ENCODE data around the gene ELAPOR1.

ELAPOR1 gene

GRCh38 chr1:109113590-109114341, at the start of gene ELAPOR1:
Gene ELAPOR1, plus strand, starts transcription at chr1:109114115. Its CDS starts 69 bp downstream, at chr1:109114184.
- Histone ChIP-seq H2AFZ (ENCODE audit: low read length) (peak within 1 kb of the TSS; percentile 22; the same call in 1 of the 2 replicates), H3K9ac (ENCODE audit: low read length) (peak within 1 kb of the TSS; percentile 72), H3K4me1 (ENCODE audit: insufficient read depth, low read length, severe bottlenecking) (peaks cover 61% of the 10 kb centered on the region)

GRCh38 chr1:109065137-109065536, 48.8 kb upstream of the ELAPOR1 start:
- Histone ChIP-seq H3K27me3 (ENCODE audit: insufficient read depth, low read length) (no peaks in the 10 kb centered on the region), H3K9me2 (ENCODE audit: low read depth, low read length) (no peaks in the 10 kb centered on the region), H3K9ac (ENCODE audit: low read length) (no peak overlapping the region), H3K4me2 (ENCODE audit: low read length) (no peak overlapping the region), H3K4me1 (ENCODE audit: insufficient read depth, low read length, severe bottlenecking) (no peaks in the 10 kb centered on the region), H3K79me2 (ENCODE audit: insufficient read depth, low read length) (no peaks in the 10 kb centered on the region), H3K4me3 (ENCODE audit: low read depth, low read length, poor library complexity, severe bottlenecking) (no peak overlapping the region), H3K27ac (ENCODE audit: low read depth, low read length, poor library complexity, severe bottlenecking) (no peak overlapping the region), H4K20me1 (ENCODE audit: insufficient read depth, low read length) (no peaks in the 10 kb centered on the region), H3K36me3 (ENCODE audit: insufficient read depth, low read length) (peaks cover 43% of the 10 kb centered on the region), H3F3A (ENCODE audit: insufficient read depth, low read length) (no peaks in the 10 kb centered on the region), H3K9me3 (ENCODE audit: low read length) (no peaks in the 10 kb centered on the region), H2AFZ (ENCODE audit: low read length) (no peak overlapping the region)
- no peak for TF ChIP-seq CTCF (IDR thresholded peaks at IDR 0.05; ENCODE audit: low read length)
- no peak for TF ChIP-seq EZH2 (IDR thresholded peaks at IDR 0.05; ENCODE audit: borderline replicate concordance, low read length)

More at GRCh38 chr1:109113590-109114341, at the start of gene ELAPOR1:
- Histone ChIP-seq H3K9me3 (ENCODE audit: low read length) (no peaks in the 10 kb centered on the region), H3K9me2 (ENCODE audit: low read depth, low read length) (no peaks in the 10 kb centered on the region), H3K27me3 (ENCODE audit: insufficient read depth, low read length) (no peaks in the 10 kb centered on the region), H3F3A (ENCODE audit: insufficient read depth, low read length) (no peaks in the 10 kb centered on the region), H3K4me3 (ENCODE audit: low read depth, low read length, poor library complexity, severe bottlenecking) (peak within 1 kb of the TSS; percentile 79), H3K79me2 (ENCODE audit: insufficient read depth, low read length) (peaks cover 11% of the 10 kb centered on the region; the same call in 1 of the 2 replicates), H4K20me1 (ENCODE audit: insufficient read depth, low read length) (no peaks in the 10 kb centered on the region), H3K36me3 (ENCODE audit: insufficient read depth, low read length) (no peaks in the 10 kb centered on the region), H3K27ac (ENCODE audit: low read depth, low read length, poor library complexity, severe bottlenecking) (peak within 1 kb of the TSS; percentile 53), H3K4me2 (ENCODE audit: low read length) (peak within 1 kb of the TSS; percentile 84)
- TF ChIP-seq CTCF (IDR thresholded peaks at IDR 0.05; ENCODE audit: low read length) (no peak), EZH2 (IDR thresholded peaks at IDR 0.05; ENCODE audit: borderline replicate concordance, low read length) (no peak)

- TF ChIP-seq CTCF (IDR thresholded peaks at IDR 0.05; ENCODE audit: low read length) (no peak), EZH2 (IDR thresholded peaks at IDR 0.05; ENCODE audit: borderline replicate concordance, low read length) (no peak)
- Histone ChIP-seq H3K9ac (ENCODE audit: low read length) (no peak overlapping the region), H3K36me3 (ENCODE audit: insufficient read depth, low read length) (peaks cover 40% of the 10 kb centered on the region), H4K20me1 (ENCODE audit: insufficient read depth, low read length) (no peaks in the 10 kb centered on the region), H3K9me3 (ENCODE audit: low read length) (no peaks in the 10 kb centered on the region), H3K27ac (ENCODE audit: low read depth, low read length, poor library complexity, severe bottlenecking) (no peak overlapping the region), H3K27me3 (ENCODE audit: insufficient read depth, low read length) (no peaks in the 10 kb centered on the region), H3K4me1 (ENCODE audit: insufficient read depth, low read length, severe bottlenecking) (no peaks in the 10 kb centered on the region), H3K79me2 (ENCODE audit: insufficient read depth, low read length) (no peaks in the 10 kb centered on the region), H2AFZ (ENCODE audit: low read length) (no peak overlapping the region), H3K9me2 (ENCODE audit: low read depth, low read length) (no peaks in the 10 kb centered on the region), H3K4me2 (ENCODE audit: low read length) (no peak overlapping the region), H3F3A (ENCODE audit: insufficient read depth, low read length) (no peaks in the 10 kb centered on the region), H3K4me3 (ENCODE audit: low read depth, low read length, poor library complexity, severe bottlenecking) (no peak overlapping the region)
These were observed 46.0 kb upstream of the ELAPOR1 start for GRCh38 chr1:109067883-109068282.
